Measurements from ENCODE around the gene VANGL2.

VANGL2 gene

DNA sequence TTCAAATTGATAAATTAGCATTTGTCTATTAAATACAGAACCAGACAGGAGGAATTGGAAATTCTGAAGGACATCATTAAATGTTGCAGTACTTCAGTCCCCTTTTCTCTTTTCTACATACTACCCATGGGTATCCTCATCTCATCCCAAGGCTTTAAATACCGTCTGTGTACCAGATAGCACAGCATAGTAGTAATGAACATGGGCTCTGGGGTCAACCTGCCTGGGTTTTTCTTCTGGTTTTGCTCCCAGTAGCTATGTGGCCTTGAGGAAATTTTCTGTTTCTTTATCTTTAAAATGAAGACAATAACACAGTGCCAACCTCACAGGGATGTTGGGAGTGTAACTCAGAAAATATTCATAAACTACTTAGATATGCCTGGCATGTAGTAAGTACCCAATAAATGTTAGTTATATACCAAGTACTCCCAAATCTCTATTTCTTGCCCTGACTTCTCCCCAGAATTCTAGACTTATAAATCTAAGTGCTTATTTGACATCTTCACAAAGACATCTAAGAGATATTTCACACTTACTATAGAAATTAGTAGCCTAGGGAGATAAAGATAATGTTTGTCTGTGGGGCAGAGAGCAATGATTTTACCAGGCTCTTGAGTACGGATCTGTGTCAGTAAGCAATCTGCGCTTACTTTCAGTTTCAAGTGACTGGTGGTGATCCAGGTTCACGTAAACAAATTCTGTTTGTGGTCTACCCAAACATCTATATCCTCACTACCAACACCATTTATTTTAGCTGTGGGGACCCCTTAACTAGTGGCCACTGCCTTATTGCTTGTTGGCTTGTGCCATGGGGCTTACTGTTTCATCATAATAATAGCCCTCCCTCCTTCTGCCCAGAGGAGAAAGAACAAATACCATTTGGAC lies 37.3 kb downstream of the VANGL2 start:
- no peak overlapping the region for H3K4me3 ChIP-seq (ENCODE audit: low read length in 2 of 2)
- no peaks in the 10 kb centered on the region for H3K9me3 ChIP-seq (replicated peaks in 1 of 2; ENCODE audit: control insufficient read depth in 2 of 2, insufficient read depth in 1 of 2, low read depth in 1 of 2, low read length in 2 of 2)
- H3K18ac ChIP-seq (ENCODE audit: low read length): no peak overlapping the region
- peaks cover 0 to 4% (median 0%) of the 10 kb centered on the region in 3 experiments for H3K27me3 ChIP-seq (ENCODE audit: control insufficient read depth in 3 of 3, insufficient read depth in 3 of 3, low read depth in 1 of 3, low read length in 3 of 3)
- no peak overlapping the region for H3K4ac ChIP-seq (ENCODE audit: low read length)
- no peak overlapping the region for H4K8ac ChIP-seq (ENCODE audit: low read depth, low read length)
- no peak overlapping the region for H2AFZ ChIP-seq (ENCODE audit: low read length)
- DNase-seq (ENCODE audit: low spot score): no peak
- H2BK120ac ChIP-seq (ENCODE audit: low read depth, low read length): no peak overlapping the region
- H2BK12ac ChIP-seq (ENCODE audit: low read length): no peak overlapping the region
- no peak overlapping the region for H3K23ac ChIP-seq (ENCODE audit: low read depth, low read length, poor library complexity)
- no peak overlapping the region for H2AK5ac ChIP-seq (ENCODE audit: low read depth, low read length)
- H3K4me1 ChIP-seq (ENCODE audit: control insufficient read depth in 2 of 2, insufficient read depth in 1 of 2, low read depth in 1 of 2, low read length in 2 of 2): no peaks in the 10 kb centered on the region
- WGBS, 2 donors (ENCODE audit: extremely low coverage in 2 of 2, insufficient read length in 2 of 2, insufficient replicate concordance in 1 of 2): no CpG with 5 or more reads among the region's 4 CpGs
- no peak overlapping the region for H3K9ac ChIP-seq (ENCODE audit: low read depth, low read length, poor library complexity)
- no peak overlapping the region for H2BK15ac ChIP-seq (ENCODE audit: low read length)
- peaks cover 0 to 2% of the 10 kb centered on the region in 2 donors for H3K36me3 ChIP-seq (replicated peaks in 1 of 2; ENCODE audit: control insufficient read depth in 2 of 2, insufficient read depth in 2 of 2, low read length in 2 of 2)
- no peak overlapping the region for H2BK5ac ChIP-seq (ENCODE audit: low read length)
- no peak overlapping the region for H3K27ac ChIP-seq (replicated peaks; ENCODE audit: low read length)
- no peak overlapping the region for H3K4me2 ChIP-seq (ENCODE audit: insufficient read depth, low read length, poor library complexity, severe bottlenecking)
- H4K91ac ChIP-seq (ENCODE audit: low read depth, low read length, poor library complexity): no peak overlapping the region
- H3K14ac ChIP-seq (ENCODE audit: low read length): no peak overlapping the region
- no peaks in the 10 kb centered on the region for H3K79me1 ChIP-seq (ENCODE audit: low read depth, low read length)

DNA sequence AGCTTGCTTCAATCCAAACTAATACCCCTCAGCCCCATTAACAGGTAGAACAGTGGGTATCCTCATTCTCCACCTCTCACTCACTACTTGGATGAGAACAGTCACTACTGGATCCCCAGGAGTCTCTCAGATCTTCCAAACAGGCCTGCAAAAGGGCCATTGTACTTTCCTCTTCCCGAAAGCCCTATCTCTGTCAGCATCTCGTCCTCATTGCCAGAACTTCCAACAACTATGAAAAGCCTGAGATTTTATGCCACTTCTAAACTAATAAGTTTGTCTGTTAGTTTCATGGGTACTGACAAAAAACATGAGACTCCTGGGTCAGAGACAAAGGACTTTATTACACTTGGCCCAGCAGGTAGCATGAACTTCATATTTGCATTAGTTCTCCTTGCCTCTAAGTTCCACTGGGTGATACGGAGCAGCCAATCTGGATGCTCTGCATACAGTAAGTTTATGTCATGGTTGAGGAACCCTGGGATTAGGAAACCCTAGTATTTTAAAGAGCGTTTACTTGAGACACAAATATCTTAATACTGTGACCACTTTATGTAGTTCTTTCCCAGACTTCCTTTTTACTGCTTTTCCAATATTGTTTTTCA lies 38.1 kb downstream of the VANGL2 start:
- H3K9ac ChIP-seq (ENCODE audit: low read depth, low read length, poor library complexity): no peak overlapping the region
- no peaks in the 10 kb centered on the region for H3K4me1 ChIP-seq (ENCODE audit: control insufficient read depth in 2 of 2, insufficient read depth in 1 of 2, low read depth in 1 of 2, low read length in 2 of 2)
- no peak overlapping the region for H4K8ac ChIP-seq (ENCODE audit: low read depth, low read length)
- no peak overlapping the region for H3K14ac ChIP-seq (ENCODE audit: low read length)
- no peak overlapping the region for H3K18ac ChIP-seq (ENCODE audit: low read length)
- H2BK12ac ChIP-seq (ENCODE audit: low read length): no peak overlapping the region
- H2BK120ac ChIP-seq (ENCODE audit: low read depth, low read length): no peak overlapping the region
- no peak overlapping the region for H3K4ac ChIP-seq (ENCODE audit: low read length)
- peaks cover 0 to 4% (median 0%) of the 10 kb centered on the region in 3 experiments for H3K27me3 ChIP-seq (ENCODE audit: control insufficient read depth in 3 of 3, insufficient read depth in 3 of 3, low read depth in 1 of 3, low read length in 3 of 3)
- H3K27ac ChIP-seq (replicated peaks; ENCODE audit: low read length): no peak overlapping the region
- no peak overlapping the region for H2AFZ ChIP-seq (ENCODE audit: low read length)
- H2BK5ac ChIP-seq (ENCODE audit: low read length): no peak overlapping the region
- WGBS, 2 donors (ENCODE audit: extremely low coverage in 2 of 2, insufficient read length in 2 of 2, insufficient replicate concordance in 1 of 2): no CpG with 5 or more reads among the region's 4 CpGs
- H2BK15ac ChIP-seq (ENCODE audit: low read length): no peak overlapping the region
- H4K91ac ChIP-seq (ENCODE audit: low read depth, low read length, poor library complexity): no peak overlapping the region
- H3K9me3 ChIP-seq (replicated peaks in 1 of 2; ENCODE audit: control insufficient read depth in 2 of 2, insufficient read depth in 1 of 2, low read depth in 1 of 2, low read length in 2 of 2): no peaks in the 10 kb centered on the region
- H3K79me1 ChIP-seq (ENCODE audit: low read depth, low read length): no peaks in the 10 kb centered on the region
- no peak overlapping the region for H3K4me2 ChIP-seq (ENCODE audit: insufficient read depth, low read length, poor library complexity, severe bottlenecking)
- H3K23ac ChIP-seq (ENCODE audit: low read depth, low read length, poor library complexity): no peak overlapping the region
- H2AK5ac ChIP-seq (ENCODE audit: low read depth, low read length): no peak overlapping the region
- no peak for DNase-seq (ENCODE audit: low spot score)
- peaks cover 0 to 2% of the 10 kb centered on the region in 2 donors for H3K36me3 ChIP-seq (replicated peaks in 1 of 2; ENCODE audit: control insufficient read depth in 2 of 2, insufficient read depth in 2 of 2, low read length in 2 of 2)
- no peak overlapping the region for H3K4me3 ChIP-seq (ENCODE audit: low read length in 2 of 2)

DNA sequence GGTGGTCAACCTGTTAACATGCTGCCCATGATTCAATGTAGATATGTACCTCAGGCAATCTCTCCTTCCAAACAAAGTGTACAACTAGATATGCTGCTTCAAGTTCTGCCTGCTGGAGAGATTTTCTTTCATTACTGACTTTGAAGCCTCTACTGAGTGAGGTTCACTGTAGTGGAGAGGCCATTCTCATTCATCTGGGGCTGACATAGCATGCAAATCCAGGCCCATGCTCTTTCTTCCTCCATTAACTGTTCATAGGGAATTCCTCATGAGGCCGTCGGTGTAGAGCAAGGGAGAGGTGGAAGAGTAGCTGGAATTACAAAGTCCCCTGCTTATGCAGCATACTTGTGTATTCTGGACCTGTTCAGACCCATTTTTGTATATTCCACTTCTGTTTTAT lies 38.6 kb downstream of the VANGL2 start:
- no peak overlapping the region for H2BK12ac ChIP-seq (ENCODE audit: low read length)
- no peak overlapping the region for H3K4ac ChIP-seq (ENCODE audit: low read length)
- no peak overlapping the region for H3K4me3 ChIP-seq (ENCODE audit: low read length in 2 of 2)
- no peak overlapping the region for H3K23ac ChIP-seq (ENCODE audit: low read depth, low read length, poor library complexity)
- no peaks in the 10 kb centered on the region for H3K9me3 ChIP-seq (replicated peaks in 1 of 2; ENCODE audit: control insufficient read depth in 2 of 2, insufficient read depth in 1 of 2, low read depth in 1 of 2, low read length in 2 of 2)
- DNase-seq (ENCODE audit: low spot score): no peak
- no peak overlapping the region for H2BK120ac ChIP-seq (ENCODE audit: low read depth, low read length)
- no peak overlapping the region for H3K27ac ChIP-seq (replicated peaks; ENCODE audit: low read length)
- no peak overlapping the region for H3K9ac ChIP-seq (ENCODE audit: low read depth, low read length, poor library complexity)
- no peak overlapping the region for H4K91ac ChIP-seq (ENCODE audit: low read depth, low read length, poor library complexity)
- WGBS, 2 donors (ENCODE audit: extremely low coverage in 2 of 2, insufficient read length in 2 of 2, insufficient replicate concordance in 1 of 2): no CpG with 5 or more reads among the region's 2 CpGs
- H3K4me1 ChIP-seq (ENCODE audit: control insufficient read depth in 2 of 2, insufficient read depth in 1 of 2, low read depth in 1 of 2, low read length in 2 of 2): no peaks in the 10 kb centered on the region
- H3K4me2 ChIP-seq (ENCODE audit: insufficient read depth, low read length, poor library complexity, severe bottlenecking): no peak overlapping the region
- no peaks in the 10 kb centered on the region for H3K79me1 ChIP-seq (ENCODE audit: low read depth, low read length)
- peaks cover 0 to 2% of the 10 kb centered on the region in 2 donors for H3K36me3 ChIP-seq (replicated peaks in 1 of 2; ENCODE audit: control insufficient read depth in 2 of 2, insufficient read depth in 2 of 2, low read length in 2 of 2)
- peaks cover 0 to 4% (median 0%) of the 10 kb centered on the region in 3 experiments for H3K27me3 ChIP-seq (ENCODE audit: control insufficient read depth in 3 of 3, insufficient read depth in 3 of 3, low read depth in 1 of 3, low read length in 3 of 3)
- H2BK15ac ChIP-seq (ENCODE audit: low read length): no peak overlapping the region
- H2AK5ac ChIP-seq (ENCODE audit: low read depth, low read length): no peak overlapping the region
- no peak overlapping the region for H3K14ac ChIP-seq (ENCODE audit: low read length)
- H2AFZ ChIP-seq (ENCODE audit: low read length): no peak overlapping the region
- H2BK5ac ChIP-seq (ENCODE audit: low read length): no peak overlapping the region
- no peak overlapping the region for H4K8ac ChIP-seq (ENCODE audit: low read depth, low read length)
- no peak overlapping the region for H3K18ac ChIP-seq (ENCODE audit: low read length)

DNA sequence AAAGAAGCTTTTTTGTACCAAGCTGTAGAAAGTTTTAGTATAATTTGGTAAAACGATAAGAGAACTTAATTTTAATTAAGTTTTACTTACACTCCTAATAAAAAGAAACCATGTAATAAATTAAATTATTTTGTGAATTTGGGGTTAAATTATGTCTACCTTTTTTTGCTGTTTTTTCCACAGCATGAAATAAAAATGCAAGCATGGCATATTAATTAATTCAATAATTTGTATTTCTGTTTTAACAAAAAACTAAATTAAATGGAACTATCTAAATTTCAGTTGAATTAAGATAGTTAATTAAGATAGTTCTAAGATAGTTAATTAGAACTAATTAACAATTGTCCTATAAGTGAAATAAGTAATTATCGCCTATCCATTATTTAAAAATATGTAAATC lies 39.4 kb downstream of the VANGL2 start:
- Histone ChIP-seq H3K36me3 (replicated peaks in 1 of 2; ENCODE audit: control insufficient read depth in 2 of 2, insufficient read depth in 2 of 2, low read length in 2 of 2) (peaks cover 0 to 2% of the 10 kb centered on the region in 2 donors), H2AK5ac (ENCODE audit: low read depth, low read length) (no peak overlapping the region)
- no CpG with 5 or more reads among the region's 2 CpGs for WGBS, 2 donors (ENCODE audit: extremely low coverage in 2 of 2, insufficient read length in 2 of 2, insufficient replicate concordance in 1 of 2)

More for the DNA sequence above, 39.4 kb downstream of the VANGL2 start:
- H4K8ac ChIP-seq (ENCODE audit: low read depth, low read length): no peak overlapping the region
- no peaks in the 10 kb centered on the region for H3K9me3 ChIP-seq (replicated peaks in 1 of 2; ENCODE audit: control insufficient read depth in 2 of 2, insufficient read depth in 1 of 2, low read depth in 1 of 2, low read length in 2 of 2)
- no peak for DNase-seq (ENCODE audit: low spot score)
- no peak overlapping the region for H3K4me2 ChIP-seq (ENCODE audit: insufficient read depth, low read length, poor library complexity, severe bottlenecking)
- H3K18ac ChIP-seq (ENCODE audit: low read length): no peak overlapping the region
- H3K4me1 ChIP-seq (ENCODE audit: control insufficient read depth in 2 of 2, insufficient read depth in 1 of 2, low read depth in 1 of 2, low read length in 2 of 2): no peaks in the 10 kb centered on the region
- no peak overlapping the region for H3K4ac ChIP-seq (ENCODE audit: low read length)
- H3K79me1 ChIP-seq (ENCODE audit: low read depth, low read length): no peaks in the 10 kb centered on the region
- H3K23ac ChIP-seq (ENCODE audit: low read depth, low read length, poor library complexity): no peak overlapping the region
- no peak overlapping the region for H3K27ac ChIP-seq (replicated peaks; ENCODE audit: low read length)
- no peak overlapping the region for H2BK5ac ChIP-seq (ENCODE audit: low read length)
- H4K91ac ChIP-seq (ENCODE audit: low read depth, low read length, poor library complexity): no peak overlapping the region
- H3K9ac ChIP-seq (ENCODE audit: low read depth, low read length, poor library complexity): no peak overlapping the region
- no peak overlapping the region for H3K14ac ChIP-seq (ENCODE audit: low read length)
- no peak overlapping the region for H2BK120ac ChIP-seq (ENCODE audit: low read depth, low read length)
- H3K4me3 ChIP-seq (ENCODE audit: low read length in 2 of 2): no peak overlapping the region
- H3K27me3 ChIP-seq (ENCODE audit: control insufficient read depth in 3 of 3, insufficient read depth in 3 of 3, low read depth in 1 of 3, low read length in 3 of 3): peaks cover 0 to 4% (median 0%) of the 10 kb centered on the region in 3 experiments
- H2AFZ ChIP-seq (ENCODE audit: low read length): no peak overlapping the region
- H2BK12ac ChIP-seq (ENCODE audit: low read length): no peak overlapping the region
- no peak overlapping the region for H2BK15ac ChIP-seq (ENCODE audit: low read length)
